Bronchial epithelial cell (primary cell): ENCODE results near the gene RIPK3. TPM values are rescaled to one million over a fixed set of nuclear protein-coding genes. Genes with fewer than 3 reads are reported as not detected.
"Not testable (repeated sequence)": the region's sequence is repeated elsewhere in the genome, so short reads cannot be mapped to it uniquely, and the experiment has no call there.

Experiments
- DNase-seq: peaks from one replicate; pipeline ENCODE4 v3.0.0-alpha.2; 2010; ENCODE audit warnings: low read depth
- FAIRE-seq: peaks from 2 replicates; lab custom pipeline; 2011; peaks lifted over from hg19 to GRCh38; lab: Jason Lieb, UNC
- H3K27me3 ChIP-seq: 2 replicates; pipeline ENCODE4 v1.5.1; 2011; ENCODE audit warnings: low read length; ENCODE audit not compliant: control insufficient read depth, insufficient read depth
- H3K36me3 ChIP-seq: 2 replicates; pipeline ENCODE4 v1.5.1; 2011; ENCODE audit warnings: low read length; ENCODE audit not compliant: control insufficient read depth, insufficient read depth
- H3K4me3 ChIP-seq: 2 replicates; pipeline ENCODE4 v1.5.1; 2011; ENCODE audit warnings: mild to moderate bottlenecking, low read depth, low read length, control low read depth
- total RNA-seq: library from RNA; depleted of rRNA; stranded (reverse); fragments of >200 nt; gene quantifications from 2 replicates; pipeline ENCODE4 v1.2.1, GENCODE V29; 2014
- TF ChIP-seq, protein P1 (sequence below): IDR thresholded peaks from 2 replicates; pipeline ENCODE4 v1.5.1; 2011; ENCODE audit warnings: mild to moderate bottlenecking, moderate library complexity, low read length, control low read depth, inconsistent platforms; ENCODE audit not compliant: insufficient read depth, severe bottlenecking

The RIPK3 gene
- total RNA-seq, 1 donor from 2014 or later = 2.4 TPM

DNA sequence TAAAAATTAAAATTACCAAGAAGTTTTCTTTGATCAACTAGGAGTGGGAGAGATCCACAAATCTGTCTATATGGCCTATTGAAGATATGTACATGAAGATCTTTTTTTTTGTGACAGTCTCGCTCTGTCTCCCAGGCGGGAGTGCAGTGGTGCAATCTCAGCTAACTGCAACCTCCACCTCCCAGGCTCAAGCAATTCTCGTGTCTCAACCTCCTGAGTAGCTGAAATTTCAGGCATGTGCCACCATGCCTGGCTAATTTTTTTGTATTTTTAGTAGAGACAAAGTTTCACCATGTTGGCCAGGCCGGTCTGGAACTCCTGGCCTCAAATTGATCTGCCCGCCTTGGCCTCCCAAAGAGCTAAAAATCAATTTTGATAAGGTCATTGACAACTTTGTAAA, 23.6 kb upstream of the RIPK3 start:
- no peak for FAIRE-seq
- TF ChIP-seq, protein P1, sequence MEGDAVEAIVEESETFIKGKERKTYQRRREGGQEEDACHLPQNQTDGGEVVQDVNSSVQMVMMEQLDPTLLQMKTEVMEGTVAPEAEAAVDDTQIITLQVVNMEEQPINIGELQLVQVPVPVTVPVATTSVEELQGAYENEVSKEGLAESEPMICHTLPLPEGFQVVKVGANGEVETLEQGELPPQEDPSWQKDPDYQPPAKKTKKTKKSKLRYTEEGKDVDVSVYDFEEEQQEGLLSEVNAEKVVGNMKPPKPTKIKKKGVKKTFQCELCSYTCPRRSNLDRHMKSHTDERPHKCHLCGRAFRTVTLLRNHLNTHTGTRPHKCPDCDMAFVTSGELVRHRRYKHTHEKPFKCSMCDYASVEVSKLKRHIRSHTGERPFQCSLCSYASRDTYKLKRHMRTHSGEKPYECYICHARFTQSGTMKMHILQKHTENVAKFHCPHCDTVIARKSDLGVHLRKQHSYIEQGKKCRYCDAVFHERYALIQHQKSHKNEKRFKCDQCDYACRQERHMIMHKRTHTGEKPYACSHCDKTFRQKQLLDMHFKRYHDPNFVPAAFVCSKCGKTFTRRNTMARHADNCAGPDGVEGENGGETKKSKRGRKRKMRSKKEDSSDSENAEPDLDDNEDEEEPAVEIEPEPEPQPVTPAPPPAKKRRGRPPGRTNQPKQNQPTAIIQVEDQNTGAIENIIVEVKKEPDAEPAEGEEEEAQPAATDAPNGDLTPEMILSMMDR = no peak

DNA sequence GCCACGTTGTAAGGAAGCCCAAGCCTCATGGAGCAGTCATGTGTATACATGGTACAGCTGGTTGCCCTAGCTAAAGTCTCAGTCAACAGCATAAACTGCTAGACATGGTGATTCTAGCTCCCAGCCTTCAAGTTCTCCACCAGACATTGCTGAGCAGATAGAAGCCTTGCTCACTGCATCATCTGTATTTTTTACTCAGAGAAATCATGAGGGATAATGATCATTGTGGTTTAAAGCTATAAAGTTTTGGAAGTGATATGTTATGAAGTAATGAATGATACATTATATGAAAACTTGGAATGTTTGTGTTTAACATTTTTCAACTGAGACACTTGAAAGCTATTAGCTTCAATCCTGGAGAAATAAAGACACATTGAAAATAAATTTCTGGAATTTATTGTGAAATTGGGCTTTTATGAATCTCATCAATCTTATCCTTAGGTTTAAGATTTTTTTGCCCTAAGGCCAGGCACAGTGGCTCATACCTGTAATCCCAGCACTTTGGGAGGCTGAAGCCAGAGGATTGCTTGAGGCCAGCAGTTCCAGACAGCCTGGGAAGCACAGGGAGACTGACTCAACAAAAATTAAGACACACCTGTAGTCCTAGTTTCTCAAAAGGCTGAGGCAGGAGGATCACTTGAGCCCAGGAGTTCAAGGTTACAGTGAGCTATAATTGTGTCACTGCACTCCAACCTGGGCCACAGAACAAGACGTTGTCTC, 22.6 kb upstream of the RIPK3 start:
- no peak for FAIRE-seq
- no peak for DNase-seq
- Histone ChIP-seq H3K27me3 (no peaks in the 10 kb centered on the region), H3K36me3 (no peaks in the 10 kb centered on the region), H3K4me3 (no peak overlapping the region)
- TF ChIP-seq, protein P1 = no peak

More for the DNA sequence above, 23.6 kb upstream of the RIPK3 start:
- DNase-seq = no peak
- H3K4me3 ChIP-seq = no peak overlapping the region
- no peaks in the 10 kb centered on the region for H3K27me3 ChIP-seq
- H3K36me3 ChIP-seq = no peaks in the 10 kb centered on the region

DNA sequence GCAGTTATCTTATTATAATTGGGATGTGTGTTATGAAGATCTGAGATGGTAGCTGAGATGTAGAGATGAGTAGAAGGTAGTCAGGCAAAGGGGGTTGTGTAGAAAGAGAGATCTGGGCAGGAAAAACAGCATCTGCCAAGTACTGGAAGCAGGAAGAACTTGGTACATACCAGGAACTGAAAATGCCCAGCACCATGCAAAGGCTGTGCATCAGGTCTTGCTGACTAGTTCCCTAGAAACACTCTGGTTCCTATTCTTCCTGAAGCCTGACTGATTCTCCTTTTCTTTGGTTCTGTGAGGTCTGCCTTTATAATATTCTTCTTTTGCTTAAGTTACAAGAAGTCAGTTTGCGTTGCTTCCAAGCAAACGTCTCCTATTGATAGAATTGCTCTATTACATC, 21.5 kb upstream of the RIPK3 start:
- H3K4me3 ChIP-seq = no peak overlapping the region
- no peak for DNase-seq
- TF ChIP-seq, protein P1 = no peak
- no peaks in the 10 kb centered on the region for H3K27me3 ChIP-seq
- FAIRE-seq = no peak
- no peaks in the 10 kb centered on the region for H3K36me3 ChIP-seq

DNA sequence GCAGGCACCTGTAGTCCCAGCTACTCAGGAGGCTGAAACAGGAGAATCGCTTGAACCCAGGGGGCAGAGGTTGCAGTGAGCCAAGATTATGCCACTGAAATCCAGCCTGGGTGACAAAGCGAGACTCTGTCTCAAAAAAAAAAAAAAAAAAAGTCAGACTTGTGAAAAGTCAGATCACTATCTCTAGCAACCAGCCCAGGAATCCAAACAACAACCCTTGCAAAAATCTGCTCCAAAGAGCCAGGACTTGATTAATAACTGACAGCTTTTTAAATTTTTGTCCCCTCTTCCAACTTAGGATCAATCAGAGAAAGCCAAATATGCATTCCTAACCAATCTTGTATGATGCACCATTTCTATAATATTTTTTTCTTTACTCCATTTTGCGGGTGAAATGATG, 20.5 kb upstream of the RIPK3 start:
- TF ChIP-seq, protein P1 = no peak
- Histone ChIP-seq H3K4me3 (no peak overlapping the region), H3K36me3 (no peaks in the 10 kb centered on the region), H3K27me3 (no peaks in the 10 kb centered on the region)
- no peak for FAIRE-seq
- no peak for DNase-seq

DNA sequence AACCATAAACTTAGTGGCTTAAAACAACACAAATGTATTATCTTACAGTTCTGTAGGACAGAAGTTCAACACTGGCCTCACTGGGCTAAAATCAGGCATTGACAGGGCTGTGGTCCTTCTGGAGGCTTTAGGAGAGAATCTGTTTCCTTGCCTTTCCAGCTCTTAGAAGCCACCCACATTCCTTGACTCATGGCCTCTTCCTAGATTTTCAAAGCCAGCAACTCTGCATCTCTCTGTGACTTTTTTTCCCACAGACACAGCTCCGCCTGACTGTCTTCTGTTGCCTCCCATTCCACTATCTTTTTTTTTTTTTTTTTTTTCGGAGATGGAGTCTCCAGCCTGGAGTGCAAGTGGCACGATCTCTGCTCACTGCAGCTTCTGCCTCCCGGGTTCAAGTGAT, 16.4 kb upstream of the RIPK3 start:
- Histone ChIP-seq H3K4me3 (no peak overlapping the region), H3K36me3 (no peaks in the 10 kb centered on the region), H3K27me3 (no peaks in the 10 kb centered on the region)
- FAIRE-seq = no peak
- TF ChIP-seq, protein P1 = no peak
- no peak for DNase-seq

DNA sequence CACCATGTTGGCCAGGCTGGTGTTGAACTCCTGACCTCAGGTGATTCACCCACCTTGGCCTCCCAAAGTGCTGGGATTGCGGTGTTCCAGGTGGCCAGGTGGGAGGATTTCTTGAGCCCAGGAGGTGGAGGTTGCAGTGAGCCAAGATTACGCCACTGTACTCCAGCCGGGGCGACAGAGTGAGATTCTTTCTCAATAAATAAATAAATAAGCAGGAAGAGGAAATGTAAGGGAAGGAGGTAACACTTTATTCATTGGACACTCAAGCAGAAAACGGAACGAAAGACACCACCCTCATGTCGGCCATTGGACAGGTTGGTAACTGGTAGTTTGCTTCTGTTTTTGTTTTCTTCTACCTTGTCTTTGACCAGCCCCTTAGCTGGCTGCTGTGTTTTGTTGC, 15.2 kb upstream of the RIPK3 start:
- TF ChIP-seq, protein P1 = no peak
- no peak for FAIRE-seq
- H3K27me3 ChIP-seq = no peaks in the 10 kb centered on the region
- H3K4me3 ChIP-seq = no peak overlapping the region
- no peaks in the 10 kb centered on the region for H3K36me3 ChIP-seq
- no peak for DNase-seq

DNA sequence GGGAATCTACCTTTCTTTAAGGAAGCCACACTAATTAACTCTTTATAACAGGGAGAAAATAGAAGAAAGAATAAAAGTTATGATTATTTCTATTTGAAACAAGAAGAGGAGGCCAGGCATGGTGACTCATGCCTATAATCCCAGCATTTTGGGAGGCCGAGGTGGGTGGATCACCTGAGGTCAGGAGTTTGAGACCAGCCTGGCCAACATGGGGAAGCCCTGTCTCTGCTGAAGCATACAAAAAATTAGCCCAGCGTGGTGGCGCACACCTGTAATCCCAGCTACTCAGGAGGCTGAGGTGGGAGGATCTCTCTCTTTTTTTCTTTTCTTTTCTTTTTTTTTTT, 14.7 kb upstream of the RIPK3 start:
- not testable (repeated sequence) for H3K27me3 ChIP-seq, FAIRE-seq, H3K4me3 ChIP-seq, H3K36me3 ChIP-seq, DNase-seq
